Chondrocyte (in vitro differentiated cells): ENCODE measurements around the gene MACROD2. TPM values are rescaled to one million over a fixed set of nuclear protein-coding genes. Genes with fewer than 3 reads are reported as not detected.

Experiments
- DNase-seq: peaks from one replicate; pipeline ENCODE4 v3.0.0; 2021; ENCODE audit warnings: mixed read lengths, low spot score
- H3K27ac Mint-ChIP-seq: one replicate; pipeline ENCODE4 v1.8.0; 2021; ENCODE audit warnings: mild to moderate bottlenecking, moderate library complexity, mixed read lengths; ENCODE audit not compliant: unreplicated experiment
- H3K27me3 Mint-ChIP-seq: 2 replicates; pipeline ENCODE4 v1.8.0; 2021; ENCODE audit warnings: low read depth, mixed read lengths
- H3K36me3 Mint-ChIP-seq: 2 replicates; pipeline ENCODE4 v1.8.0; 2021; ENCODE audit warnings: low read depth, mixed read lengths
- H3K4me1 Mint-ChIP-seq: 2 replicates; pipeline ENCODE4 v1.8.0; 2021; ENCODE audit warnings: low read depth, mild to moderate bottlenecking, mixed read lengths
- H3K4me3 Mint-ChIP-seq: one replicate; pipeline ENCODE4 v1.8.0; 2021; ENCODE audit warnings: mild to moderate bottlenecking, moderate library complexity, mixed read lengths; ENCODE audit not compliant: unreplicated experiment
- H3K9me3 Mint-ChIP-seq: 2 replicates; pipeline ENCODE4 v1.8.0; 2021; ENCODE audit warnings: low read depth, mixed read lengths
- total RNA-seq: library from RNA; stranded (reverse); gene quantifications from 3 replicates; pipeline ENCODE4 v1.2.1, GENCODE V29; 2021
- TF ChIP-seq, protein P1 (sequence below): fragments of 200-600 bp; sonication (generic); IDR thresholded peaks from 2 replicates; pipeline ENCODE4 v1.5.0; 2021; ENCODE audit warnings: antibody characterized with exemption, mild to moderate bottlenecking, moderate library complexity

The MACROD2 gene
- total RNA-seq, 1 donor from 2014 or later = 3.2 TPM

DNA sequence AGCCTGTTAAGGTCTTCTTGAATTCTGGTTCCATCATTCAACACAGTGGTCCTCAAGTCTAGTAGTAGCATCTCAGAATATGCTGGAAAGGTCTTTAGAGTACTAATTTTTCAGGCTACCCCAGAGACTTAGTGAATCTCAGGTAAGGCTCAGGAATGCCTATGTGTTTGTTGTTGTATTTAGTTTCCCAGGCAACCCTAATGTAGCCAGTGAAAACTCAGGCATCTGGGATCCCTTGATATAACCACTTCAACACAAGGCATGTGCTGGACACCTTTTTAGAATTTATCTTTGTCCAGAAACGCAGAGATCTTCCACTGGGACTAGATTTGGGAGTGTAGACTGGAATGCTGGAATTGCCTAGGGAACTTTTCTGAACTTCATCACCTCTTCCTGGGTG is 940.0 kb downstream of the MACROD2 start:
- Mint-ChIP-seq H3K27me3 (no peaks in the 10 kb centered on the region), H3K27ac (no peak overlapping the region), H3K9me3 (peaks cover 13% of the 10 kb centered on the region), H3K4me3 (no peak overlapping the region), H3K4me1 (peaks cover 5% of the 10 kb centered on the region), H3K36me3 (peaks cover under 1% of the 10 kb centered on the region)
- no peak for DNase-seq
- TF ChIP-seq, protein P1, sequence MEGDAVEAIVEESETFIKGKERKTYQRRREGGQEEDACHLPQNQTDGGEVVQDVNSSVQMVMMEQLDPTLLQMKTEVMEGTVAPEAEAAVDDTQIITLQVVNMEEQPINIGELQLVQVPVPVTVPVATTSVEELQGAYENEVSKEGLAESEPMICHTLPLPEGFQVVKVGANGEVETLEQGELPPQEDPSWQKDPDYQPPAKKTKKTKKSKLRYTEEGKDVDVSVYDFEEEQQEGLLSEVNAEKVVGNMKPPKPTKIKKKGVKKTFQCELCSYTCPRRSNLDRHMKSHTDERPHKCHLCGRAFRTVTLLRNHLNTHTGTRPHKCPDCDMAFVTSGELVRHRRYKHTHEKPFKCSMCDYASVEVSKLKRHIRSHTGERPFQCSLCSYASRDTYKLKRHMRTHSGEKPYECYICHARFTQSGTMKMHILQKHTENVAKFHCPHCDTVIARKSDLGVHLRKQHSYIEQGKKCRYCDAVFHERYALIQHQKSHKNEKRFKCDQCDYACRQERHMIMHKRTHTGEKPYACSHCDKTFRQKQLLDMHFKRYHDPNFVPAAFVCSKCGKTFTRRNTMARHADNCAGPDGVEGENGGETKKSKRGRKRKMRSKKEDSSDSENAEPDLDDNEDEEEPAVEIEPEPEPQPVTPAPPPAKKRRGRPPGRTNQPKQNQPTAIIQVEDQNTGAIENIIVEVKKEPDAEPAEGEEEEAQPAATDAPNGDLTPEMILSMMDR = no peak

DNA sequence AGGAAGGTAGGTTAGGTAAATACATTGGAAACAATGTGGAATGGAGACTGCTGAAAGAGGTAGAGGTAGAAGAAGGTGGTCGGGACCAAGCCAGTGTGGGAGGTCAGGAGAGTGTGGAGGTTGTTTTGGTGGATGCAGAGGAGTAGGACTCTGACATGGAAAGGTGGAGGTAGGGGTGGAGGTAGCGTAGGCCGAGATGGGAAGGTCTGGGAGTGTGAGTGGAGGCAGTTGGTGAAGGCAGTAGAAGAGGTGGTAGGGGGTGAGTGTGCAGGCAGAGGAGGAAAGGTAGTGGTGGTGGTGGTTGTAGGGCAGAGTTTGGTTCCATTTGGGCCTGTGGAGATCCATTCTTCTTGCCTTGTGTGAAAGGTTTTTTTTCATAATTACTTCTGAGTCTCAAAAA is 941.7 kb downstream of the MACROD2 start:
- H3K4me3 Mint-ChIP-seq = no peak overlapping the region
- H3K36me3 Mint-ChIP-seq = peaks cover 1% of the 10 kb centered on the region
- DNase-seq = no peak
- peaks cover 5% of the 10 kb centered on the region for H3K4me1 Mint-ChIP-seq
- peaks cover 18% of the 10 kb centered on the region for H3K9me3 Mint-ChIP-seq
- H3K27me3 Mint-ChIP-seq = no peaks in the 10 kb centered on the region
- no peak overlapping the region for H3K27ac Mint-ChIP-seq
- TF ChIP-seq, protein P1 = no peak

DNA sequence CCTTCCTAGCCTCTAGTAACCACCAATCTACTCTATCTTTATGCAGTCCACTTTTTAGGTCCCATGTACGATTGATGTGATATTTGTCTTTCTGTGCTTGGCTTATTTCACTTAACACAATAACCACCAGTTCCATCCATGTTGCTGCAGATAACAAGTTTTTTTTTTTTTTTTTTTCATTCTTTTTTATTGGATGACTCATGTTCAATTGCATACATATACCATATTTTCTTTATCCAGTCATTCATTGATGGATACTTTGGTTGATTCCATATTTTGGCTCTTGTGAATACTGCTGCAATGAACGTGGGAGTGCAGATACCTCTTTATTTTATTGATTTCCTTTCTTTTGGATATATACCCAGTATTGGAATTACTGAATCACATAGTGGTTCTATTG is 942.5 kb downstream of the MACROD2 start:
- TF ChIP-seq, protein P1 = no peak
- DNase-seq = no peak
- no peak overlapping the region for H3K27ac Mint-ChIP-seq
- H3K9me3 Mint-ChIP-seq = peaks cover 18% of the 10 kb centered on the region
- H3K27me3 Mint-ChIP-seq = no peaks in the 10 kb centered on the region
- no peak overlapping the region for H3K4me3 Mint-ChIP-seq
- H3K4me1 Mint-ChIP-seq = peaks cover 8% of the 10 kb centered on the region
- peaks cover 1% of the 10 kb centered on the region for H3K36me3 Mint-ChIP-seq

DNA sequence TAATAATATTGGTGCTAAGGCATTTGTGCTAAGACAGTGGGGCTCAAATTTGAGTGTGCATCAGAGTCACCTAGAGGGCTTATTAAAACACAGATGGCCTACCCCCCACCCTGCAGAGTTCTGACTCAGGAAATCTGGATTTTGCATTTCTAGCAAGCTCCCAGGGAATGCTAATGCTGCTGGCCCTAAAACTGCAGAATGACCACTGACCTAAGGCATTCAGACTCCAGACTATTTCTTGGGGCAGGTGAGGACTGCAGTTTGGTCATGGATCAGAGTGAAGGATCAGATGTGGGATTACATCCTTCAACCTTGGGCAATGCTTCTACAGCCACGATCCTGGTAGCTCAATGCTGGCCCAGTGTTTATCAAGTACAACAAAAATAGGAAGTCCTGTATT is 952.2 kb downstream of the MACROD2 start:
- no peak for DNase-seq
- Mint-ChIP-seq H3K36me3 (no peaks in the 10 kb centered on the region), H3K9me3 (no peaks in the 10 kb centered on the region), H3K4me3 (no peak overlapping the region), H3K27me3 (peaks cover 5% of the 10 kb centered on the region), H3K4me1 (peaks cover 25% of the 10 kb centered on the region), H3K27ac (no peak overlapping the region)
- TF ChIP-seq, protein P1 = no peak

DNA sequence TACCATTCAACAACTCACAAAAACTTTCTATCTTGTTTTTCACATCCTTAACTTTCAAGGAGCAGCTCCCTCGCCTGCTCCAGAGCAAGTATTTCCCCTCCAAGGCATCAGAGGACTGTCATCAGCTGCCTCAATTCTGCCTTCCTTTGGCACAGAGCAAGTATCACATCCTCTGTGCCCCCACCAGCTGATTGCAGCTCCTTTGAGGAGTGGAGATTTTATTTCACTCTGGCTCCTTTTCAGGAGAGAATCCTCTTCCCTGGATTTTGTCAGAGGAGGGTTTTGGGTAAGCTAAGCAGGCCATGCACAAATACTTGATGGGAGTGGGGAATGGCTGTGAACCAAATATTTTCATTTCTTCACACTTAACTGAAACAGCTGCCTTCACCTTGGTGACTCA is 952.6 kb downstream of the MACROD2 start:
- no peak overlapping the region for H3K27ac Mint-ChIP-seq

More for the DNA sequence above, 952.6 kb downstream of the MACROD2 start:
- no peaks in the 10 kb centered on the region for H3K9me3 Mint-ChIP-seq
- H3K4me3 Mint-ChIP-seq = no peak overlapping the region
- peaks cover 5% of the 10 kb centered on the region for H3K27me3 Mint-ChIP-seq
- no peak for DNase-seq
- TF ChIP-seq, protein P1 = no peak
- peaks cover 25% of the 10 kb centered on the region for H3K4me1 Mint-ChIP-seq
- no peaks in the 10 kb centered on the region for H3K36me3 Mint-ChIP-seq
